SK-N-SH (cell line): ENCODE data around the gene NLGN1. TPM values are rescaled to one million over a fixed set of nuclear protein-coding genes. Genes with fewer than 3 reads are reported as not detected.

Source experiments
- CTCF ChIA-PET: fragments of 300-600, 350-600 bp; formaldehyde crosslinking; extraction: SDS; loops from one replicate; lab custom pipeline; 2021; lab: Yijun Ruan, JAX
- POLR2A ChIA-PET: fragments of 350-600 bp; sonication (Branson Sonifier 250); formaldehyde crosslinking; extraction: SDS; loops from one replicate; lab custom pipeline; 2020; ENCODE audit warnings: antibody characterized with exemption, inconsistent platforms; lab: Yijun Ruan, JAX
- DNase-seq: peaks from one replicate; pipeline ENCODE4 v3.0.0; 2012
- H2AFZ ChIP-seq: fragments of 200-600 bp; sonication (generic); 2 replicates; pipeline ENCODE4 v1.8.1; 2016; ENCODE audit warnings: antibody characterized with exemption, mild to moderate bottlenecking, low read depth
- H3F3A ChIP-seq: fragments of 200-600 bp; sonication (generic); replicated peaks from 2 replicates; pipeline ENCODE3; 2016; ENCODE audit warnings: antibody characterized with exemption, mild to moderate bottlenecking; ENCODE audit not compliant: insufficient read depth
- H3K27ac ChIP-seq, 2 experiments: fragments of 200-500 bp in 1 of 2; fragments of 200-600 bp in 1 of 2; sonication (Bioruptor generic) in 1 of 2; sonication (generic), shearing (Covaris generic) in 1 of 2; 2 replicates each; pipeline versions ENCODE4 v1.5.1 to v1.6.1; 2014 to 2016; ENCODE audit warnings: low read depth in 2 of 2, inconsistent platforms in 1 of 2, low read length in 1 of 2, mild to moderate bottlenecking in 1 of 2, mixed read lengths in 1 of 2
- H3K27me3 ChIP-seq: fragments of 200-600 bp; sonication (generic), shearing (Covaris generic); 2 replicates; pipeline ENCODE4 v1.6.1; 2016; ENCODE audit warnings: mixed run types; ENCODE audit not compliant: insufficient read depth
- H3K36me3 ChIP-seq, 2 experiments: fragments of 200-500 bp in 1 of 2; fragments of 200-600 bp in 1 of 2; sonication (Bioruptor generic) in 1 of 2; sonication (generic) in 1 of 2; replicated peaks in 1 of 2; 2 replicates each; pipeline versions ENCODE3 to v1.5.1; 2014 to 2016; ENCODE audit warnings: low read length in 1 of 2, mild to moderate bottlenecking in 1 of 2; ENCODE audit not compliant: insufficient read depth in 2 of 2, control insufficient read depth in 1 of 2
- H3K4me1 ChIP-seq, 2 experiments: fragments of 200-500 bp in 1 of 2; fragments of 200-600 bp in 1 of 2; sonication (Bioruptor generic) in 1 of 2; sonication (generic), shearing (Covaris generic) in 1 of 2; 2 replicates each; pipeline versions ENCODE4 v1.5.1 to v1.6.1; 2014 to 2016; ENCODE audit warnings: low read depth in 1 of 2, low read length in 1 of 2, mixed run types in 1 of 2; ENCODE audit not compliant: insufficient read depth in 2 of 2, control insufficient read depth in 1 of 2
- H3K4me2 ChIP-seq: fragments of 200-600 bp; sonication (generic), shearing (Covaris generic); 2 replicates; pipeline ENCODE4 v1.6.1; 2017; ENCODE audit warnings: mixed run types
- H3K4me3 ChIP-seq, 2 experiments: fragments of 200-500 bp in 1 of 2; fragments of 200-600 bp in 1 of 2; sonication (Bioruptor generic) in 1 of 2; sonication (generic), shearing (Covaris generic) in 1 of 2; 2 replicates each; pipeline versions ENCODE4 v1.5.1 to v1.8.1; 2014 to 2016; ENCODE audit warnings: low read depth in 2 of 2, inconsistent platforms in 1 of 2, low read length in 1 of 2, mild to moderate bottlenecking in 1 of 2, mixed read lengths in 1 of 2, moderate library complexity in 1 of 2
- H3K79me2 ChIP-seq: fragments of 200-600 bp; sonication (generic); 2 replicates; pipeline ENCODE4 v1.8.1; 2017; ENCODE audit warnings: mild to moderate bottlenecking; ENCODE audit not compliant: insufficient read depth
- H3K9ac ChIP-seq: fragments of 200-600 bp; sonication (generic); 2 replicates; pipeline ENCODE4 v1.6.1; 2017; ENCODE audit warnings: mixed run types
- H3K9me2 ChIP-seq: fragments of 200-600 bp; sonication (generic); 2 replicates; pipeline ENCODE4 v1.6.1; 2017; ENCODE audit warnings: mixed run types
- H3K9me3 ChIP-seq: fragments of 200-600 bp; sonication (generic); 2 replicates; pipeline ENCODE4 v1.6.1; 2017; ENCODE audit warnings: mixed run types, mild to moderate bottlenecking, moderate library complexity
- H4K20me1 ChIP-seq: fragments of 200-600 bp; sonication (generic); 2 replicates; pipeline ENCODE4 v1.6.1; 2017; ENCODE audit warnings: mild to moderate bottlenecking, mixed run types; ENCODE audit not compliant: insufficient read depth
- CHD2 ChIP-seq: fragments of 150-350 bp; IDR thresholded peaks from 2 replicates; pipeline ENCODE4 v1.6.1; 2018; ENCODE audit warnings: low read length; ENCODE audit not compliant: partially characterized antibody
- ELF1 ChIP-seq: IDR thresholded peaks from 2 replicates; pipeline ENCODE4 v1.4.0; 2012
- EP300 ChIP-seq, 2 experiments: IDR thresholded peaks; 2 replicates each; pipeline versions ENCODE4 v1.4.0 to v1.6.1; 2012; ENCODE audit warnings: borderline replicate concordance in 1 of 2, low read depth in 1 of 2, low read length in 1 of 2
- GATA2 ChIP-seq: sonication (generic); formaldehyde crosslinking; IDR thresholded peaks from 2 replicates; pipeline ENCODE4 v1.5.0; 2020; ENCODE audit warnings: mild to moderate bottlenecking, missing genetic modification reagents
- IRF3 ChIP-seq: fragments of 150-350 bp; IDR thresholded peaks from 2 replicates; pipeline ENCODE4 v1.6.1; 2016; ENCODE audit warnings: mild to moderate bottlenecking, low read depth, low read length
- JUND ChIP-seq: IDR thresholded peaks from 2 replicates; pipeline ENCODE4 v1.4.0; 2012
- NFIC ChIP-seq: IDR thresholded peaks from 2 replicates; pipeline ENCODE4 v1.4.0; 2012; ENCODE audit warnings: borderline replicate concordance
- POLR2AphosphoS5 ChIP-seq: IDR thresholded peaks from 2 replicates; pipeline ENCODE4 v1.6.1; 2012; ENCODE audit warnings: low read depth, low read length
- RAD21 ChIP-seq: IDR thresholded peaks from 2 replicates; pipeline ENCODE4 v1.6.1; 2012; ENCODE audit warnings: mild to moderate bottlenecking, low read length
- RCOR1 ChIP-seq: fragments of 150-350 bp; IDR thresholded peaks from 2 replicates; pipeline ENCODE4 v1.6.1; 2017; ENCODE audit warnings: antibody characterized with exemption, low read length
- RXRA ChIP-seq: IDR thresholded peaks from 2 replicates; pipeline ENCODE4 v1.4.0; 2012; ENCODE audit warnings: low read depth, mild to moderate bottlenecking, borderline replicate concordance
- SIN3A ChIP-seq: IDR thresholded peaks from 2 replicates; pipeline ENCODE4 v1.6.1; 2012; ENCODE audit warnings: low read depth, mild to moderate bottlenecking, low read length, moderate library complexity, borderline replicate concordance
- SMC3 ChIP-seq: IDR thresholded peaks from 2 replicates; pipeline ENCODE4 v1.6.1; 2012; ENCODE audit warnings: low read depth, low read length, improper control_type of control experiment
- TEAD4 ChIP-seq: IDR thresholded peaks from 2 replicates; pipeline ENCODE4 v1.4.0; 2012; ENCODE audit warnings: mild to moderate bottlenecking, borderline replicate concordance; ENCODE audit not compliant: insufficient read depth
- YY1 ChIP-seq: IDR thresholded peaks from 2 replicates; pipeline ENCODE4 v1.4.0; 2012; ENCODE audit warnings: low read depth, mild to moderate bottlenecking
- WGBS: methylation state at CpG from one replicate; pipeline ENCODE4 v1.1.6; 2017; ENCODE audit warnings: low lambda C conversion rate; 5-methylcytosine and 5-hydroxymethylcytosine counted together
- polyA plus RNA-seq, 3 experiments: library from polyadenylated mRNA; depleted of rRNA; stranded (reverse); fragments of >200 nt; gene quantifications; 2 replicates each; pipeline ENCODE4 v1.2.3, GENCODE V29; 2012
- TF ChIP-seq, protein P1 (sequence below): IDR thresholded peaks from 2 replicates; pipeline ENCODE4 v1.4.0; 2012; ENCODE audit warnings: low read depth
- TF ChIP-seq, protein P2 (sequence below): fragments of 200-600 bp; sonication (generic); IDR thresholded peaks from 2 replicates; pipeline ENCODE4 v1.6.1; 2017; ENCODE audit warnings: antibody characterized with exemption, mild to moderate bottlenecking, moderate library complexity
- TF ChIP-seq, protein P3 (sequence below): fragments of 150-350 bp; IDR thresholded peaks from 2 replicates; pipeline ENCODE4 v1.6.1; 2017; ENCODE audit warnings: antibody characterized with exemption, low read length, low read depth, borderline replicate concordance
- TF ChIP-seq, protein P4 (sequence below): IDR thresholded peaks from 2 replicates; pipeline ENCODE4 v1.4.0; 2012; ENCODE audit warnings: low read depth, borderline replicate concordance

NLGN1 gene
- polyA plus RNA-seq, 1 of the 3 experiments (the other 2 are of a cell fraction) = 1.5 TPM

- TF ChIP-seq SIN3A (no peak), GATA2 (CRISPR knock-in tag) (no peak), YY1 (no peak), CHD2 (no peak), IRF3 (no peak), JUND (peak; percentile 52)
- TF ChIP-seq, protein P1, sequence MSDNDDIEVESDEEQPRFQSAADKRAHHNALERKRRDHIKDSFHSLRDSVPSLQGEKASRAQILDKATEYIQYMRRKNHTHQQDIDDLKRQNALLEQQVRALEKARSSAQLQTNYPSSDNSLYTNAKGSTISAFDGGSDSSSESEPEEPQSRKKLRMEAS = peak; percentile 38; the same call in 1 of the 2 replicates
- TF ChIP-seq, protein P2, sequence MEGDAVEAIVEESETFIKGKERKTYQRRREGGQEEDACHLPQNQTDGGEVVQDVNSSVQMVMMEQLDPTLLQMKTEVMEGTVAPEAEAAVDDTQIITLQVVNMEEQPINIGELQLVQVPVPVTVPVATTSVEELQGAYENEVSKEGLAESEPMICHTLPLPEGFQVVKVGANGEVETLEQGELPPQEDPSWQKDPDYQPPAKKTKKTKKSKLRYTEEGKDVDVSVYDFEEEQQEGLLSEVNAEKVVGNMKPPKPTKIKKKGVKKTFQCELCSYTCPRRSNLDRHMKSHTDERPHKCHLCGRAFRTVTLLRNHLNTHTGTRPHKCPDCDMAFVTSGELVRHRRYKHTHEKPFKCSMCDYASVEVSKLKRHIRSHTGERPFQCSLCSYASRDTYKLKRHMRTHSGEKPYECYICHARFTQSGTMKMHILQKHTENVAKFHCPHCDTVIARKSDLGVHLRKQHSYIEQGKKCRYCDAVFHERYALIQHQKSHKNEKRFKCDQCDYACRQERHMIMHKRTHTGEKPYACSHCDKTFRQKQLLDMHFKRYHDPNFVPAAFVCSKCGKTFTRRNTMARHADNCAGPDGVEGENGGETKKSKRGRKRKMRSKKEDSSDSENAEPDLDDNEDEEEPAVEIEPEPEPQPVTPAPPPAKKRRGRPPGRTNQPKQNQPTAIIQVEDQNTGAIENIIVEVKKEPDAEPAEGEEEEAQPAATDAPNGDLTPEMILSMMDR = no peak
- TF ChIP-seq, protein P3, sequence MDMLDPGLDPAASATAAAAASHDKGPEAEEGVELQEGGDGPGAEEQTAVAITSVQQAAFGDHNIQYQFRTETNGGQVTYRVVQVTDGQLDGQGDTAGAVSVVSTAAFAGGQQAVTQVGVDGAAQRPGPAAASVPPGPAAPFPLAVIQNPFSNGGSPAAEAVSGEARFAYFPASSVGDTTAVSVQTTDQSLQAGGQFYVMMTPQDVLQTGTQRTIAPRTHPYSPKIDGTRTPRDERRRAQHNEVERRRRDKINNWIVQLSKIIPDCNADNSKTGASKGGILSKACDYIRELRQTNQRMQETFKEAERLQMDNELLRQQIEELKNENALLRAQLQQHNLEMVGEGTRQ = no peak
These were observed 495.0 kb downstream of the NLGN1 start (continued) for GRCh38 chr3:173892547-173892946.

- Histone ChIP-seq H4K20me1 (no peaks in the 10 kb centered on the region), H3K27ac (peak overlapping the region; percentile 34 to 87; a peak in 3 of 4 replicates), H3K4me3 (0 out of 4 replicates have a peak overlapping the region, but pooled peaks of 1 of the 2 experiments have one; percentile 0), H3K79me2 (no peaks in the 10 kb centered on the region), H3K4me1 (peaks cover 0 to 23% of the 10 kb centered on the region in 2 experiments; a peak in 2 of 4 replicates), H2AFZ (no peak overlapping the region), H3K9me2 (no peaks in the 10 kb centered on the region), H3K36me3 (no peaks in the 10 kb centered on the region), H3K9ac (peak overlapping the region; percentile 29; the same call in 1 of the 2 replicates), H3F3A (peaks cover 21% of the 10 kb centered on the region), H3K9me3 (no peaks in the 10 kb centered on the region), H3K4me2 (peak overlapping the region; percentile 68), H3K27me3 (no peaks in the 10 kb centered on the region)
- ChIA-PET CTCF (interaction anchor here (1.1 kb wide), 1 partner anchor 21 kb away, joined by 4 read pairs; no protein-coding TSS in a partner anchor), POLR2A (no interaction called here)
- no peak for DNase-seq
- 34% methylated on average over 4 of the region's 4 CpGs for WGBS
- no peak for TF ChIP-seq RCOR1
- peak; percentile 45; the same call in 1 of the 2 replicates for TF ChIP-seq POLR2AphosphoS5
- peak; percentile 86 for TF ChIP-seq NFIC
- TF ChIP-seq, protein P3 = no peak
- TF ChIP-seq, protein P4, sequence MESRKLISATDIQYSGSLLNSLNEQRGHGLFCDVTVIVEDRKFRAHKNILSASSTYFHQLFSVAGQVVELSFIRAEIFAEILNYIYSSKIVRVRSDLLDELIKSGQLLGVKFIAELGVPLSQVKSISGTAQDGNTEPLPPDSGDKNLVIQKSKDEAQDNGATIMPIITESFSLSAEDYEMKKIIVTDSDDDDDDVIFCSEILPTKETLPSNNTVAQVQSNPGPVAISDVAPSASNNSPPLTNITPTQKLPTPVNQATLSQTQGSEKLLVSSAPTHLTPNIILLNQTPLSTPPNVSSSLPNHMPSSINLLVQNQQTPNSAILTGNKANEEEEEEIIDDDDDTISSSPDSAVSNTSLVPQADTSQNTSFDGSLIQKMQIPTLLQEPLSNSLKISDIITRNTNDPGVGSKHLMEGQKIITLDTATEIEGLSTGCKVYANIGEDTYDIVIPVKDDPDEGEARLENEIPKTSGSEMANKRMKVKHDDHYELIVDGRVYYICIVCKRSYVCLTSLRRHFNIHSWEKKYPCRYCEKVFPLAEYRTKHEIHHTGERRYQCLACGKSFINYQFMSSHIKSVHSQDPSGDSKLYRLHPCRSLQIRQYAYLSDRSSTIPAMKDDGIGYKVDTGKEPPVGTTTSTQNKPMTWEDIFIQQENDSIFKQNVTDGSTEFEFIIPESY = no peak
- no peak for TF ChIP-seq ELF1
- no peak for TF ChIP-seq RAD21
- TF ChIP-seq TEAD4 = peak; percentile 47; the same call in 1 of the 2 replicates
- no peak for TF ChIP-seq SIN3A
- TF ChIP-seq SMC3 = no peak
- no peak for TF ChIP-seq IRF3
- TF ChIP-seq RXRA = peak; percentile 73; the same call in 1 of the 2 replicates
- peak in 1 of 2 experiments; percentile 79; a peak in 1 of 4 replicates for TF ChIP-seq EP300 (IDR thresholded peaks at IDR 0.05; ENCODE audit: borderline replicate concordance in 1 of 2, low read depth in 1 of 2, low read length in 1 of 2)
These were observed 495.5 kb downstream of the NLGN1 start for GRCh38 chr3:173893066-173893465.
